Keratinocyte (primary cell): ENCODE results near the gene BAIAP2.

Experiments used
- EZH2 ChIP-seq: IDR thresholded peaks from one replicate; pipeline ENCODE4 v1.6.1; 2012; ENCODE audit warnings: inconsistent platforms, mild to moderate bottlenecking, low read length, moderate library complexity
- TF ChIP-seq, protein P1 (sequence below), 3 experiments: IDR thresholded peaks in 1 of 3; conservative IDR thresholded peaks in 1 of 3; optimal IDR thresholded peaks in 1 of 3; 2 replicates in 2 of 3; 3 replicates in 1 of 3; pipeline versions ENCODE3 to v1.5.1; 2011; ENCODE audit warnings: low read length in 3 of 3, mild to moderate bottlenecking in 3 of 3, moderate library complexity in 2 of 3, control low read depth in 1 of 3, inconsistent platforms in 1 of 3; ENCODE audit not compliant: insufficient read depth in 2 of 3; ENCODE audit errors: extremely low read depth in 1 of 3

DNA sequence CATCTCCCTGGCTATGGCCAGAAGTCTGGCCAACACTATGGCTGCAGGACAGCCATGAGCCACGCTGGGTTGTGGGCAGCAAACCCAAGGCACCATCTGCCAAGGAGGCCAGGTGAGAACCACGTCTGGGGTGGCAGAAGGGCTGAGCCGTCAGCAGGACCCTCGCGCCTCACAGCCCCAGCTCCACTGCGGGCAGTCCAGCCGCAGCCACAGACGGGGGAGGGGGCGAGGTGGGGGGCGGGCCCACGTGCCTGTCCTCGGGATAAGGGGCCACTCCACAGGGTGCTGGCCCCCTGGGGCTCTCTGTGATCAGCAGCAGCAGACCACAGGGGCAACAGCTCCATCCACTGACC, 6.5 kb upstream of the BAIAP2 start:
- TF ChIP-seq, protein P1, sequence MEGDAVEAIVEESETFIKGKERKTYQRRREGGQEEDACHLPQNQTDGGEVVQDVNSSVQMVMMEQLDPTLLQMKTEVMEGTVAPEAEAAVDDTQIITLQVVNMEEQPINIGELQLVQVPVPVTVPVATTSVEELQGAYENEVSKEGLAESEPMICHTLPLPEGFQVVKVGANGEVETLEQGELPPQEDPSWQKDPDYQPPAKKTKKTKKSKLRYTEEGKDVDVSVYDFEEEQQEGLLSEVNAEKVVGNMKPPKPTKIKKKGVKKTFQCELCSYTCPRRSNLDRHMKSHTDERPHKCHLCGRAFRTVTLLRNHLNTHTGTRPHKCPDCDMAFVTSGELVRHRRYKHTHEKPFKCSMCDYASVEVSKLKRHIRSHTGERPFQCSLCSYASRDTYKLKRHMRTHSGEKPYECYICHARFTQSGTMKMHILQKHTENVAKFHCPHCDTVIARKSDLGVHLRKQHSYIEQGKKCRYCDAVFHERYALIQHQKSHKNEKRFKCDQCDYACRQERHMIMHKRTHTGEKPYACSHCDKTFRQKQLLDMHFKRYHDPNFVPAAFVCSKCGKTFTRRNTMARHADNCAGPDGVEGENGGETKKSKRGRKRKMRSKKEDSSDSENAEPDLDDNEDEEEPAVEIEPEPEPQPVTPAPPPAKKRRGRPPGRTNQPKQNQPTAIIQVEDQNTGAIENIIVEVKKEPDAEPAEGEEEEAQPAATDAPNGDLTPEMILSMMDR (optimal IDR thresholded peaks at IDR 0.05 in 1 of 3, IDR thresholded peaks at IDR 0.05 in 1 of 3, conservative IDR thresholded peaks at IDR 0.05 in 1 of 3; ENCODE audit: extremely low read depth in 1 of 3, insufficient read depth in 2 of 3, low read length in 3 of 3) = no peak
- TF ChIP-seq EZH2 = no peak
